Fibroblast of pulmonary artery (primary cell): ENCODE measurements around the gene LPA.

Experiments
- DNase-seq: peaks from one replicate; pipeline ENCODE4 v3.0.0-alpha.2; 2010; ENCODE audit warnings: low read depth
- H3K4me3 ChIP-seq: replicated peaks from 2 replicates; pipeline ENCODE4 v1.5.1; 2011; ENCODE audit warnings: low read depth, mild to moderate bottlenecking, control low read depth, low read length, moderate library complexity
- TF ChIP-seq, protein P1 (sequence below): IDR thresholded peaks from 2 replicates; pipeline ENCODE4 v1.5.1; 2011; ENCODE audit warnings: mild to moderate bottlenecking, control low read depth, low read length, inconsistent platforms; ENCODE audit errors: missing control alignments

The LPA gene

GRCh38 chr6:160508599-160508998 lies 155.5 kb downstream of the LPA start:
- H3K4me3 ChIP-seq = no peak overlapping the region
- no peak for DNase-seq
- TF ChIP-seq, protein P1, sequence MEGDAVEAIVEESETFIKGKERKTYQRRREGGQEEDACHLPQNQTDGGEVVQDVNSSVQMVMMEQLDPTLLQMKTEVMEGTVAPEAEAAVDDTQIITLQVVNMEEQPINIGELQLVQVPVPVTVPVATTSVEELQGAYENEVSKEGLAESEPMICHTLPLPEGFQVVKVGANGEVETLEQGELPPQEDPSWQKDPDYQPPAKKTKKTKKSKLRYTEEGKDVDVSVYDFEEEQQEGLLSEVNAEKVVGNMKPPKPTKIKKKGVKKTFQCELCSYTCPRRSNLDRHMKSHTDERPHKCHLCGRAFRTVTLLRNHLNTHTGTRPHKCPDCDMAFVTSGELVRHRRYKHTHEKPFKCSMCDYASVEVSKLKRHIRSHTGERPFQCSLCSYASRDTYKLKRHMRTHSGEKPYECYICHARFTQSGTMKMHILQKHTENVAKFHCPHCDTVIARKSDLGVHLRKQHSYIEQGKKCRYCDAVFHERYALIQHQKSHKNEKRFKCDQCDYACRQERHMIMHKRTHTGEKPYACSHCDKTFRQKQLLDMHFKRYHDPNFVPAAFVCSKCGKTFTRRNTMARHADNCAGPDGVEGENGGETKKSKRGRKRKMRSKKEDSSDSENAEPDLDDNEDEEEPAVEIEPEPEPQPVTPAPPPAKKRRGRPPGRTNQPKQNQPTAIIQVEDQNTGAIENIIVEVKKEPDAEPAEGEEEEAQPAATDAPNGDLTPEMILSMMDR = no peak

- no peak overlapping the region for H3K4me3 ChIP-seq
- TF ChIP-seq, protein P1 = no peak
- DNase-seq = no peak
Observed at GRCh38 chr6:160507420-160507819, 156.7 kb downstream of the LPA start.

DNA sequence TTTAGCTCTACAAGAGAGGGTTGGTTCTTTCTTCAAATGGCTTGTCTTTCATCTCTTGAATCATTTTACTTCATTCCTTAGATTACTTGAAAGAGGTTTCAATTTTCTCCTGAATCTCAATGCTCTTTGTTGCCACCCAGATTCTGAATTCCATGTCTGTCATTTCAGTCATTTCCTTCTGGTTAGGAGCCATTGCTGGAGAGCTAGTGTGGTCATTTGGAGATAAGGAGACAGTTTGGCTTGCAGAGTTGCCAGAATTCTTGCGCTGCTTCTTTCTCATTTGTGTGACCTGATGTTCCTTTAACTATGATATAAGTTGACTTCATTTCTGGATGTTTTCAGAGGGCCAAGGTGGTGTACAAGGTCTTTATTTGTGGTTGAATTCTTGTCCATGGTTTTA lies 158.1 kb downstream of the LPA start:
- no peak overlapping the region for H3K4me3 ChIP-seq

GRCh38 chr6:160500639-160501038 lies 163.4 kb downstream of the LPA start:
- TF ChIP-seq, protein P1 = no peak

More for the DNA sequence above, 158.1 kb downstream of the LPA start:
- TF ChIP-seq, protein P1 = no peak
- DNase-seq = peak; percentile 75

GRCh38 chr6:160494576-160494975 lies 169.5 kb downstream of the LPA start:
- peak; percentile 98 for DNase-seq
- TF ChIP-seq, protein P1 = no peak
- H3K4me3 ChIP-seq = no peak overlapping the region

More at GRCh38 chr6:160500639-160501038, 163.4 kb downstream of the LPA start:
- no peak overlapping the region for H3K4me3 ChIP-seq
- DNase-seq = no peak

GRCh38 chr6:160489091-160489490 lies 175.0 kb downstream of the LPA start:
- peak; percentile 85 for DNase-seq
- TF ChIP-seq, protein P1 = no peak
- H3K4me3 ChIP-seq = no peak overlapping the region

DNA sequence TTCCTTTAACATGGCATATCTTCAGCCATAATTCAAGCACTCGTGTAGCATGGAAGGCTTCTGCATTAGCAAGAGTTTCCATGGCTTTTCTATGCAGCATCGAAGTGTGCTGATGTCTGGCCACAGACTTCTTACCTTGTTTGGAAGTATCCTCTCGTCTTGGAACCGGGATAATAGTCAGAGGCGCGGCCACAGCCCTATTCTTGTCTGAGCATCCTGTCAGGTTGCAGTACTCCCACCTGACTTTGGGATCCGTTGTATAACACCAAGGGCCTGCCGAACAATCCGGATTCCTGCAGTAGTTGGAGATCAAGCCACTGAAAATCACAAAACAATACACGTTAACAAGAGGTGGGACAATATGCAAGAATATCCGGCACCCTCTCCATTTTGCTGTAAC lies 177.0 kb downstream of the LPA start:
- H3K4me3 ChIP-seq = no peak overlapping the region
- DNase-seq = no peak
- TF ChIP-seq, protein P1 = no peak
